ENCODE data around the gene CSAD. TPM values are rescaled to one million over a fixed set of nuclear protein-coding genes. Genes with fewer than 3 reads are reported as not detected.

Gene CSAD
- total and polyA plus RNA-seq, 2 experiments from 2014 or later: 3.2 to 7.1 TPM

- H3K4me1 Mint-ChIP-seq: peaks cover 36% of the 10 kb centered on the region
- H3K36me3 Mint-ChIP-seq (ENCODE audit: low read depth): peaks cover 64% of the 10 kb centered on the region
- ATAC-seq: no peak
- no peak for DNase-seq (ENCODE audit: low spot score)
- H3K27me3 ChIP-seq (ENCODE audit: insufficient read depth): peaks cover 5% of the 10 kb centered on the region; the same call in 1 of the 2 replicates
- no peak overlapping the region for H3K4me3 ChIP-seq
- peaks cover 8% of the 10 kb centered on the region; the same call in 1 of the 2 replicates for H3K79me2 ChIP-seq (replicated peaks; ENCODE audit: insufficient read depth)
- H3K9me3 Mint-ChIP-seq: no peaks in the 10 kb centered on the region; the same call in 2 of the 3 replicates
- peaks cover 10% of the 10 kb centered on the region for H3K36me3 ChIP-seq (ENCODE audit: insufficient read depth)
- H3K27ac ChIP-seq (ENCODE audit: low read depth): no peak overlapping the region
- H3F3A ChIP-seq (replicated peaks; ENCODE audit: low read depth): no peaks in the 10 kb centered on the region
- peaks cover 24% of the 10 kb centered on the region for H4K20me1 ChIP-seq (replicated peaks; ENCODE audit: insufficient read depth)
- H3K4me2 ChIP-seq: no peak overlapping the region
- TF ChIP-seq STAT1 (IDR thresholded peaks at IDR 0.05; ENCODE audit: unreplicated experiment) (no peak), REST (IDR thresholded peaks at IDR 0.05; ENCODE audit: unreplicated experiment) (no peak), EZH2phosphoT487 (IDR thresholded peaks at IDR 0.05; ENCODE audit: unreplicated experiment) (no peak), NANOG (IDR thresholded peaks at IDR 0.05; ENCODE audit: borderline replicate concordance) (no peak), JUNB (IDR thresholded peaks at IDR 0.05; ENCODE audit: unreplicated experiment) (no peak), ETS1 (IDR thresholded peaks at IDR 0.05) (no peak), CREB1 (CRISPR knock-in tag; IDR thresholded peaks at IDR 0.05; ENCODE audit: low read depth) (no peak), ZNF114 (CRISPR knock-in tag; IDR thresholded peaks at IDR 0.05) (no peak), CTCF (conservative IDR thresholded peaks at IDR 0.05; ENCODE audit: low read depth in 2 of 2) (no peak), ZNF462 (CRISPR knock-in tag; IDR thresholded peaks at IDR 0.05) (no peak)
- no peak overlapping the region for H3K4me3 Mint-ChIP-seq
- no peak overlapping the region for H3K27ac Mint-ChIP-seq
- no peak overlapping the region for H2AFZ ChIP-seq
- H3K4me1 ChIP-seq (ENCODE audit: insufficient read depth): peaks cover 12% of the 10 kb centered on the region; the same call in 1 of the 2 replicates
- no peaks in the 10 kb centered on the region for H3K9me2 ChIP-seq (ENCODE audit: insufficient read depth)
- peaks cover 11% of the 10 kb centered on the region for H3K27me3 Mint-ChIP-seq (ENCODE audit: insufficient read depth, low read depth, poor library complexity)
Measured at GRCh38 chr12:53187145-53187899, 6.6 kb upstream of the CSAD start.
